Breast epithelium (tissue), 4 donors: ENCODE data around the gene TNK2. TPM values are rescaled to one million over a fixed set of nuclear protein-coding genes. Genes with fewer than 3 reads are reported as not detected.
A peak's percentile ranks its signal among the peaks of the same experiment; 100 is the strongest.
"Not testable (repeated sequence)": the region's sequence is repeated elsewhere in the genome, so short reads cannot be mapped to it uniquely, and the experiment has no call there.

Source experiments
- DNase-seq, 2 donors: peaks; one replicate each; pipeline ENCODE4 v3.0.0-alpha.2; 2019; ENCODE audit warnings: low spot score in 2 of 2
- H3K27ac ChIP-seq, 2 donors: fragments of 200-600 bp; sonication (generic) in 1 of 2; one replicate each; pipeline ENCODE4 v1.5.1; 2016 to 2019; ENCODE audit warnings: mild to moderate bottlenecking in 1 of 2
- H3K27me3 ChIP-seq, 2 donors: fragments of 200-600 bp; sonication (generic) in 1 of 2; one replicate each; pipeline versions ENCODE4 v1.5.1 to v1.6.0; 2017 to 2019; ENCODE audit warnings: control low read depth in 1 of 2, mild to moderate bottlenecking in 1 of 2
- H3K36me3 ChIP-seq: fragments of 200-600 bp; one replicate; pipeline ENCODE4 v1.5.1; 2019
- H3K4me1 ChIP-seq, 2 donors: fragments of 200-600 bp; sonication (generic); one replicate each; pipeline ENCODE4 v1.5.1; 2016 to 2019; ENCODE audit warnings: control low read depth in 1 of 2
- H3K4me3 ChIP-seq, 3 donors: fragments of 200-600 bp; sonication (generic); 1 replicate in 2 of 3; 2 replicates in 1 of 3; pipeline ENCODE4 v1.5.1; 2016 to 2019; ENCODE audit warnings: mild to moderate bottlenecking in 3 of 3, moderate library complexity in 2 of 3
- H3K9me3 ChIP-seq, 2 donors: fragments of 200-600 bp; sonication (generic) in 1 of 2; one replicate each; pipeline ENCODE4 v1.5.1; 2016 to 2019; ENCODE audit warnings: control low read depth in 1 of 2
- CTCF ChIP-seq, 3 donors: fragments of 450-650 bp; IDR thresholded peaks; one replicate each; pipeline ENCODE4 v1.5.1; 2016 to 2017; ENCODE audit warnings: antibody characterized with exemption in 3 of 3, mild to moderate bottlenecking in 3 of 3, moderate library complexity in 3 of 3
- POLR2A ChIP-seq: fragments of 450-650 bp; IDR thresholded peaks from one replicate; pipeline ENCODE4 v1.6.1; 2016; ENCODE audit warnings: antibody characterized with exemption, mild to moderate bottlenecking, moderate library complexity
- POLR2AphosphoS5 ChIP-seq, 3 donors: sonication (generic); formaldehyde crosslinking; IDR thresholded peaks; one replicate each; pipeline ENCODE4 v1.6.1; 2017; ENCODE audit warnings: antibody characterized with exemption in 3 of 3
- intact Hi-C: fragments of 100-400 bp; cut with DNase I; formaldehyde crosslinking; loops from one replicate; pipeline ENCODE4 v1.15.1; 2023; ENCODE audit warnings: low total_unique reads
- total RNA-seq, 3 donors: library from RNA; depleted of rRNA; stranded (reverse); fragments of >200 nt; gene quantifications; one replicate each; pipeline ENCODE4 v1.1.0, GENCODE V29; 2016

Gene TNK2
- total RNA-seq, 3 donors from 2014 or later, result 13.1 to 28.7 (median 24.9) TPM

- intact Hi-C loops, result no loop called here
- no peaks in the 10 kb centered on the region for H3K9me3 ChIP-seq
- no peak overlapping the region for H3K27ac ChIP-seq
- TF ChIP-seq CTCF (IDR thresholded peaks at IDR 0.05), result no peak
- TF ChIP-seq POLR2A, result no peak
- TF ChIP-seq POLR2AphosphoS5 (IDR thresholded peaks at IDR 0.05), result no peak
- peaks cover 7% of the 10 kb centered on the region for H3K36me3 ChIP-seq
- peaks cover 0 to 7% of the 10 kb centered on the region in 2 donors for H3K4me1 ChIP-seq
- H3K4me3 ChIP-seq, result no peak overlapping the region
- DNase-seq, result no peak
- no peaks in the 10 kb centered on the region for H3K27me3 ChIP-seq
These were observed 41.5 kb downstream of the TNK2 start for GRCh38 chr3:195866686-195867511.

GRCh38 chr3:195865752-195866151 is 42.6 kb downstream of the TNK2 start:
- TF ChIP-seq POLR2AphosphoS5 (IDR thresholded peaks at IDR 0.05), result no peak
- intact Hi-C loops, result no loop called here
- Histone ChIP-seq H3K27ac (no peak overlapping the region), H3K36me3 (peaks cover 7% of the 10 kb centered on the region), H3K9me3 (no peaks in the 10 kb centered on the region), H3K4me3 (no peak overlapping the region), H3K4me1 (peaks cover 0 to 7% of the 10 kb centered on the region in 2 donors), H3K27me3 (no peaks in the 10 kb centered on the region)
- no peak for DNase-seq

GRCh38 chr3:195863121-195864061 is 45.0 kb downstream of the TNK2 start:
- Histone ChIP-seq H3K4me1 (peaks cover 0 to 7% of the 10 kb centered on the region in 2 donors), H3K27ac (peak overlapping the region; percentile 79 to 91), H3K27me3 (no peaks in the 10 kb centered on the region), H3K36me3 (peaks cover 7% of the 10 kb centered on the region), H3K4me3 (no peak overlapping the region), H3K9me3 (no peaks in the 10 kb centered on the region)
- peak; percentile 83 to 86 for DNase-seq
- intact Hi-C loops, result no loop called here
- peak; percentile 75 to 93 (median 93) for TF ChIP-seq CTCF (IDR thresholded peaks at IDR 0.05)
- TF ChIP-seq POLR2A, result no peak
- peak in 1 of 3 donors; percentile 26 for TF ChIP-seq POLR2AphosphoS5 (IDR thresholded peaks at IDR 0.05)

GRCh38 chr3:195862318-195862717 is 46.0 kb downstream of the TNK2 start:
- H3K36me3 ChIP-seq, H3K4me3 ChIP-seq, H3K27ac ChIP-seq, H3K9me3 ChIP-seq, intact Hi-C loops, DNase-seq, H3K4me1 ChIP-seq, H3K27me3 ChIP-seq: not testable (repeated sequence)

- no peak overlapping the region for H3K4me3 ChIP-seq
- DNase-seq, result no peak
- H3K27me3 ChIP-seq, result no peaks in the 10 kb centered on the region
- intact Hi-C loops, result no loop called here
- no peaks in the 10 kb centered on the region for H3K36me3 ChIP-seq
- no peaks in the 10 kb centered on the region for H3K9me3 ChIP-seq
- peak overlapping the region in 1 of 2 donors; percentile 17 for H3K27ac ChIP-seq
- TF ChIP-seq CTCF (IDR thresholded peaks at IDR 0.05) (no peak), POLR2AphosphoS5 (IDR thresholded peaks at IDR 0.05) (no peak), POLR2A (no peak)
- peaks cover 0 to 7% of the 10 kb centered on the region in 2 donors for H3K4me1 ChIP-seq
These were observed 47.9 kb downstream of the TNK2 start for GRCh38 chr3:195860456-195860855.
